DMS114 treated with DMSO at 0.1 percent for 48 hours (cell line): ENCODE data around the gene CD70.
"Not testable (repeated sequence)": the region's sequence is repeated elsewhere in the genome, so short reads cannot be mapped to it uniquely, and the experiment has no call there.

Source experiments
- DNase-seq: peaks from one replicate; lab custom pipeline; 2025; ENCODE audit not compliant: unreplicated experiment; lab: John Stamatoyannopoulos, UW

Gene CD70

GRCh38 chr19:6590827-6591319, at the start of gene CD70:
TSS of gene CD70 (minus strand) at chr19:6591150. CDS start at chr19:6591002, 148 bp downstream.
- peak; percentile 13 for DNase-seq

GRCh38 chr19:6640333-6640732, 49.4 kb upstream of the CD70 start:
- not testable (repeated sequence) for DNase-seq

GRCh38 chr19:6639439-6639838, 48.5 kb upstream of the CD70 start:
- no peak for DNase-seq

GRCh38 chr19:6633456-6633813, 42.5 kb upstream of the CD70 start:
- DNase-seq: not testable (repeated sequence)

- peak; percentile 24 for DNase-seq
Measured at GRCh38 chr19:6632747-6633455, 42.0 kb upstream of the CD70 start.

- DNase-seq: peak; percentile 49
Measured at GRCh38 chr19:6632002-6632621, 41.2 kb upstream of the CD70 start.

- no peak for DNase-seq
Measured at GRCh38 chr19:6626764-6627163, 35.8 kb upstream of the CD70 start.

GRCh38 chr19:6617374-6617773, 26.4 kb upstream of the CD70 start:
- DNase-seq: no peak

GRCh38 chr19:6616011-6616410, 25.1 kb upstream of the CD70 start:
- DNase-seq: no peak

GRCh38 chr19:6613711-6614110, 22.8 kb upstream of the CD70 start:
- DNase-seq: no peak

GRCh38 chr19:6610934-6611852, 20.2 kb upstream of the CD70 start:
- no peak for DNase-seq

- no peak for DNase-seq
Measured at GRCh38 chr19:6608940-6609339, 18.0 kb upstream of the CD70 start.

- DNase-seq: not testable (repeated sequence)
Measured at GRCh38 chr19:6608146-6608545, 17.2 kb upstream of the CD70 start.

- DNase-seq: not testable (repeated sequence)
Measured at GRCh38 chr19:6606276-6607070, 15.5 kb upstream of the CD70 start.

GRCh38 chr19:6604906-6605305, 14.0 kb upstream of the CD70 start:
- DNase-seq: no peak

GRCh38 chr19:6602729-6603114, 11.8 kb upstream of the CD70 start:
- DNase-seq: no peak

- not testable (repeated sequence) for DNase-seq
Measured at GRCh38 chr19:6601537-6602052, 10.6 kb upstream of the CD70 start.

GRCh38 chr19:6600951-6601536, 10.1 kb upstream of the CD70 start:
- not testable (repeated sequence) for DNase-seq

GRCh38 chr19:6599866-6600454, 9.0 kb upstream of the CD70 start:
- DNase-seq: no peak
